GM12891 (cell line): ENCODE data around the gene GKN2.

Experiments
- POLR2A ChIP-seq: IDR thresholded peaks from 2 replicates; pipeline ENCODE4 v1.6.1; 2011; ENCODE audit warnings: low read depth, low read length, control low read depth
- POLR2AphosphoS5 ChIP-seq: IDR thresholded peaks from 2 replicates; pipeline ENCODE4 v1.6.1; 2011; ENCODE audit warnings: low read depth, low read length, control low read depth
- POU2F2 ChIP-seq: IDR thresholded peaks from 2 replicates; pipeline ENCODE4 v1.6.1; 2011; ENCODE audit warnings: low read depth, mild to moderate bottlenecking, control low read depth, low read length, moderate library complexity
- TAF1 ChIP-seq: IDR thresholded peaks from 2 replicates; pipeline ENCODE4 v1.6.1; 2011; ENCODE audit warnings: low read depth, low read length, control low read depth

DNA sequence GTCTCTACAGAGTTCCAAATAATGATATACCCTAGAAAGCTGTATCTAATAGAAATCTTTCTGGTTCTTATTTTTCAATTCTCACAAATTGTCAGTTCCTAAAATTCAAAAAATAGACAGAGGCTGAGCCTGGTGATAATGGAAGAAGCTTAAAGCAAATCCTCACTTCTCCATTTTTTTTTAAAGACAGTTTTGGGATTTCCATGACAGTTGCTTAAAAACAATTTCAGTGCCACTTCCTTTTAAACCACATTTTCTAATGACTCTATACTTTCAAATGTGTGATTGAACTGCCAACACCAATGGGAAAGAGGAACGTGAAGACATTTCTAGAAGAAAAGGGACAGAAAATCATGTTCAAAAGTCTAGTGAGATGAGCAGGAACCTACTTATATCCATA, 4.0 kb downstream of the GKN2 start:
- TF ChIP-seq POLR2A (no peak), POLR2AphosphoS5 (no peak), TAF1 (no peak), POU2F2 (no peak)
